ENCODE data around the gene PTGS2. TPM values are rescaled to one million over a fixed set of nuclear protein-coding genes. Genes with fewer than 3 reads are reported as not detected.
"Not testable (repeated sequence)": the region's sequence is repeated elsewhere in the genome, so short reads cannot be mapped to it uniquely, and the experiment has no call there.

The PTGS2 gene
- total RNA-seq, 1 donor from 2014 or later = 0.53 TPM

- H3K9me3 ChIP-seq = no peaks in the 10 kb centered on the region
- intact Hi-C loops (cut with DNase I) = no loop called here
- no peaks in the 10 kb centered on the region for H3K27me3 ChIP-seq
- no peak overlapping the region for H3K27ac ChIP-seq
- H3K4me3 ChIP-seq = no peak overlapping the region
- no peaks in the 10 kb centered on the region for H3K4me1 ChIP-seq
- no peaks in the 10 kb centered on the region for H3K36me3 ChIP-seq
- DNase-seq (ENCODE audit: low spot score in 2 of 2) = no peak
- no peak for TF ChIP-seq CTCF (IDR thresholded peaks at IDR 0.05)
Measured at GRCh38 chr1:186653312-186653711, 26.9 kb downstream of the PTGS2 start.

GRCh38 chr1:186648613-186649012, 31.6 kb downstream of the PTGS2 start:
- no peak overlapping the region for H3K27ac ChIP-seq

DNA sequence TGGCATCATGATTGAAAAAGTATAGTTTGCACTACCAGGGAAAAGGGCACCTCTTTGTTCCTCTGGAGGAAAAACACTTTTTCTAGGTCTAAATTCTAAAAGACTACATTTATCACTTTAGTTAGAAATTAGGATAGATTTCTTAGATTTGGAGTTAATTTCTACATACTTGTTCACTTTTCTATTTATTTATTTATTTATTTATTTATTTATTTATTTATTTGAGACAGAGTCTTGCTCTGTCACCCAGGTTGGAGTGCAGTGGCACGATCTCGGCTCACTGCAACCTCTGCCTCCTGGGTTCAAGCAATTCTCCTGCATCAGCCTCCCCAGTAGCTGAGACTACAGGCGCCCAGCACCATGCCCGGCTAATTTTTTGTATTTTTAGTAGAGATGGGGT, 32.2 kb downstream of the PTGS2 start:
- H3K27ac ChIP-seq; H3K36me3 ChIP-seq; H3K4me1 ChIP-seq; H3K4me3 ChIP-seq; intact Hi-C loops (cut with DNase I); H3K27me3 ChIP-seq; DNase-seq (ENCODE audit: low spot score in 2 of 2); H3K9me3 ChIP-seq: not testable (repeated sequence)

More at GRCh38 chr1:186648613-186649012, 31.6 kb downstream of the PTGS2 start:
- H3K4me1 ChIP-seq = no peaks in the 10 kb centered on the region
- H3K4me3 ChIP-seq = no peak overlapping the region
- intact Hi-C loops (cut with DNase I) = no loop called here
- H3K27me3 ChIP-seq = no peaks in the 10 kb centered on the region
- no peak for TF ChIP-seq CTCF (IDR thresholded peaks at IDR 0.05)
- H3K9me3 ChIP-seq = no peaks in the 10 kb centered on the region
- DNase-seq (ENCODE audit: low spot score in 2 of 2) = no peak
- no peaks in the 10 kb centered on the region for H3K36me3 ChIP-seq

- no peak overlapping the region for H3K4me3 ChIP-seq
- no peaks in the 10 kb centered on the region for H3K36me3 ChIP-seq
- no peak overlapping the region for H3K27ac ChIP-seq
- intact Hi-C loops (cut with DNase I) = no loop called here
- H3K4me1 ChIP-seq = no peaks in the 10 kb centered on the region
- no peak for DNase-seq (ENCODE audit: low spot score in 2 of 2)
- no peaks in the 10 kb centered on the region for H3K9me3 ChIP-seq
- no peaks in the 10 kb centered on the region for H3K27me3 ChIP-seq
- TF ChIP-seq CTCF (IDR thresholded peaks at IDR 0.05) = no peak
Measured at GRCh38 chr1:186643614-186644013, 36.6 kb downstream of the PTGS2 start.

GRCh38 chr1:186637567-186637966, 42.7 kb downstream of the PTGS2 start:
- intact Hi-C loops (cut with DNase I); H3K36me3 ChIP-seq; DNase-seq (ENCODE audit: low spot score in 2 of 2); H3K27ac ChIP-seq; H3K4me3 ChIP-seq; H3K4me1 ChIP-seq; H3K9me3 ChIP-seq; H3K27me3 ChIP-seq: not testable (repeated sequence)

GRCh38 chr1:186636786-186637185, 43.4 kb downstream of the PTGS2 start:
- H3K36me3 ChIP-seq = no peaks in the 10 kb centered on the region
- TF ChIP-seq CTCF (IDR thresholded peaks at IDR 0.05) = no peak
- no peaks in the 10 kb centered on the region for H3K4me1 ChIP-seq
- no peaks in the 10 kb centered on the region for H3K27me3 ChIP-seq
- H3K9me3 ChIP-seq = no peaks in the 10 kb centered on the region
- H3K27ac ChIP-seq = no peak overlapping the region
- no peak for DNase-seq (ENCODE audit: low spot score in 2 of 2)
- H3K4me3 ChIP-seq = no peak overlapping the region
- intact Hi-C loops (cut with DNase I) = no loop called here

- Histone ChIP-seq H3K36me3 (no peaks in the 10 kb centered on the region), H3K27me3 (no peaks in the 10 kb centered on the region), H3K9me3 (no peaks in the 10 kb centered on the region), H3K27ac (no peak overlapping the region), H3K4me3 (no peak overlapping the region), H3K4me1 (no peaks in the 10 kb centered on the region)
- no peak for DNase-seq (ENCODE audit: low spot score in 2 of 2)
- intact Hi-C loops (cut with DNase I) = no loop called here
- TF ChIP-seq CTCF (IDR thresholded peaks at IDR 0.05) = no peak
Measured at GRCh38 chr1:186634511-186634910, 45.7 kb downstream of the PTGS2 start.
